GM23248 (cell line): Measurements from ENCODE around the gene AGMO.

Source experiments
- EZH2 ChIP-seq: fragments of 200-600 bp; sonication (generic); IDR thresholded peaks from 2 replicates; pipeline ENCODE4 v1.6.1; 2018; ENCODE audit warnings: antibody characterized with exemption, mild to moderate bottlenecking; ENCODE audit not compliant: insufficient read depth, poor library complexity, severe bottlenecking
- EZH2phosphoT487 ChIP-seq: fragments of 200-600 bp; sonication (generic); IDR thresholded peaks from 2 replicates; pipeline ENCODE4 v1.6.1; 2018; ENCODE audit warnings: antibody characterized with exemption, moderate library complexity, mild to moderate bottlenecking, low read depth; ENCODE audit not compliant: insufficient read depth

DNA sequence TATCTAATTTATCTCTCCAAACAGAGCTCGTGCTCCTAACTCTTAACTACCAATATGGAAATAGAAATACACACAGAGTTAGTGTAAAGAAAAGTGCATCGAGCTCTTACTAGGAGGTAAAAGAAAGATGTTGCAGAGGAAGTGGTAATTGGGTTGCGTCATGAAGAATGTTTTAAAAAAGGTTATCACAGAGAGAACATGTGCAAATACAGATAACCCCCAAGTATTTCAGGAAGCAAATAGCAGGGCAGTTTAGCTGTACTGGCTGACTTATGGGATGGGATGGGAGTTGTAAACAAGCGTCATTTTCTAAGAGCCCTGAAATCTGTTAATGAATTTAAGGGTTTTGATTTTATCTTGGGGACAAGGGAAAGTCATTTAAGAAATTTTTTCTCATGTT is 153.9 kb downstream of the AGMO start:
- TF ChIP-seq EZH2 (no peak), EZH2phosphoT487 (no peak)
